ENCODE data around the gene HSPA6.
"Not testable (repeated sequence)": the region's sequence is repeated elsewhere in the genome, so short reads cannot be mapped to it uniquely, and the experiment has no call there.

Gene HSPA6

DNA sequence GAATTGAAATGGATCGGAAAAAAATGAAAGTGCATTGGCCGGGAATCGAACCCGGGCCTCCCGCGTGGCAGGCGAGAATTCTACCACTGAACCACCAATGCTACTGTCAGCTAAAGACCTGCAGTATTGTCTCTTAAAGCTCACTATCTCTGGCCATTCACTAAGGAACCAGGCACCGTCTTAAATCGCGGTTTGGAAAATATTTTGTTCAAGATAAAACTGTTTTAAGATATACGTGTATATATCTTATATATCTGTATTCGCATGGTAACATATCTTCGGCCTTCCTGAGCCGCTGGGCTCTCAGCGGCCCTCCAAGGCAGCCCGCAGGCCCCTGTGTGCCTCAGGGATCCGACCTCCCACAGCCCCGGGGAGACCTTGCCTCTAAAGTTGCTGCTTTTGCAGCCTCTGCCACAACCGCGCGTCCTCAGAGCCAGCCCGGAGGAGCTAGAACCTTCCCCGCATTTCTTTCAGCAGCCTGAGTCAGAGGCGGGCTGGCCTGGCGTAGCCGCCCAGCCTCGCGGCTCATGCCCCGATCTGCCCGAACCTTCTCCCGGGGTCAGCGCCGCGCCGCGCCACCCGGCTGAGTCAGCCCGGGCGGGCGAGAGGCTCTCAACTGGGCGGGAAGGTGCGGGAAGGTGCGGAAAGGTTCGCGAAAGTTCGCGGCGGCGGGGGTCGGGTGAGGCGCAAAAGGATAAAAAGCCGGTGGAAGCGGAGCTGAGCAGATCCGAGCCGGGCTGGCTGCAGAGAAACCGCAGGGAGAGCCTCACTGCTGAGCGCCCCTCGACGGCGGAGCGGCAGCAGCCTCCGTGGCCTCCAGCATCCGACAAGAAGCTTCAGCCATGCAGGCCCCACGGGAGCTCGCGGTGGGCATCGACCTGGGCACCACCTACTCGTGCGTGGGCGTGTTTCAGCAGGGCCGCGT lies at the start of gene HSPA6:
HSPA6 (plus strand) TSS at position 724 of the 925 bp plus-strand sequence; CDS start at position 843, 119 bp downstream.
- H3K4me1 ChIP-seq (ENCODE audit: low read depth, poor library complexity, severe bottlenecking); H3K36me3 ChIP-seq (ENCODE audit: insufficient read depth); H3K79me2 ChIP-seq (ENCODE audit: insufficient read depth, low read depth); H3K27me3 ChIP-seq (ENCODE audit: insufficient read depth, low read depth); H4K20me1 ChIP-seq (ENCODE audit: insufficient read depth): not testable (repeated sequence)
- Histone ChIP-seq H2AFZ (ENCODE audit: low read depth) (peak within 1 kb of the TSS; percentile 98), H3K9ac (peak within 1 kb of the TSS; percentile 83), H3K27ac (peak within 1 kb of the TSS; percentile 84), H3K4me3 (IDR thresholded peaks at IDR 0.05; ENCODE audit: insufficient read depth, low read depth, low read length) (peak within 1 kb of the TSS; percentile 90), H3K4me2 (peak within 1 kb of the TSS; percentile 55)

DNA sequence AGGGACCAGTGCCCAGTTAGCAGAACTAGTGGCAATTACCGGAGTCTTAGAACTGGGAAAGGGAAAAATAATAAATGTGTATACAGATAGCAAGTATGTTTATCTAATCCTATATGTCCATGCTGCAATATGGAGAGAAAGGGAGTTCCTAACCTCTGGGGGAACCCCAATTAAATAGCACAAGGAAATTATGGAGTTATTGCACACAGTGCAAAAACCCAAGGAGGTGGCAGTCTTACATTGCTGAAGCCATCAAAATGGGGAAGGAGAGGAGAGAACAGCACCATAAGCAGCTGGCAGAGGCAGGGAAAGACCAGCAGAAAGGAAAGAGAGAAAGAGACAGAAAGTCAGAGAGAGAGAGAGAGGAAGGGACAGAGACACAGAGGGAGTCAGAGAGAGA lies 46.6 kb upstream of the HSPA6 start:
- H2AFZ ChIP-seq (ENCODE audit: low read depth); H3K4me3 ChIP-seq (IDR thresholded peaks at IDR 0.05; ENCODE audit: insufficient read depth, low read depth, low read length); H3K27ac ChIP-seq; H3K27me3 ChIP-seq (ENCODE audit: insufficient read depth, low read depth); H3K9ac ChIP-seq; H3K4me2 ChIP-seq; H3K4me1 ChIP-seq (ENCODE audit: low read depth, poor library complexity, severe bottlenecking); H3K36me3 ChIP-seq (ENCODE audit: insufficient read depth); H4K20me1 ChIP-seq (ENCODE audit: insufficient read depth); H3K79me2 ChIP-seq (ENCODE audit: insufficient read depth, low read depth): not testable (repeated sequence)

DNA sequence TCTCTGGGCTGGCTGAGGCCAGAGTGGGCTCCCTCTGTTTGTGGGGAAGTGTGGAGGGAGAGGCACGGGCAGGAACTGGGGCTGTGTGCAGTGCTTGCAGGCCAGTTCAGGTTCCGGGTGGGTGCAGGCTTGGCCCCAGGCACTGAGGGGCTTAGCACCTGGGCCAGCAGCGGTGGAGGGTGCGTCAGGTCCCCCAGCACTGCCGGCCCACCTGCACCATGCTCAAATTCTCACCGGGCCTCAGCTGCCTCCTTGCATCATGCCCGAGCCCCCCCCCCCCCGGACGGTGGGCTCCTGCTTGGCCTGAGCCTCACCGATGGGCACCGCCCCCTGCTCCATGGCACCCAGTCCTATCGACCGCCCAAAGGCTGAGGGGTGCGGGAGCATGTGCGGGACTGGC lies 45.4 kb upstream of the HSPA6 start:
- no peak overlapping the region for H3K4me2 ChIP-seq
- H3K4me3 ChIP-seq (IDR thresholded peaks at IDR 0.05; ENCODE audit: insufficient read depth, low read depth, low read length): no peak overlapping the region
- TF ChIP-seq, protein P1, sequence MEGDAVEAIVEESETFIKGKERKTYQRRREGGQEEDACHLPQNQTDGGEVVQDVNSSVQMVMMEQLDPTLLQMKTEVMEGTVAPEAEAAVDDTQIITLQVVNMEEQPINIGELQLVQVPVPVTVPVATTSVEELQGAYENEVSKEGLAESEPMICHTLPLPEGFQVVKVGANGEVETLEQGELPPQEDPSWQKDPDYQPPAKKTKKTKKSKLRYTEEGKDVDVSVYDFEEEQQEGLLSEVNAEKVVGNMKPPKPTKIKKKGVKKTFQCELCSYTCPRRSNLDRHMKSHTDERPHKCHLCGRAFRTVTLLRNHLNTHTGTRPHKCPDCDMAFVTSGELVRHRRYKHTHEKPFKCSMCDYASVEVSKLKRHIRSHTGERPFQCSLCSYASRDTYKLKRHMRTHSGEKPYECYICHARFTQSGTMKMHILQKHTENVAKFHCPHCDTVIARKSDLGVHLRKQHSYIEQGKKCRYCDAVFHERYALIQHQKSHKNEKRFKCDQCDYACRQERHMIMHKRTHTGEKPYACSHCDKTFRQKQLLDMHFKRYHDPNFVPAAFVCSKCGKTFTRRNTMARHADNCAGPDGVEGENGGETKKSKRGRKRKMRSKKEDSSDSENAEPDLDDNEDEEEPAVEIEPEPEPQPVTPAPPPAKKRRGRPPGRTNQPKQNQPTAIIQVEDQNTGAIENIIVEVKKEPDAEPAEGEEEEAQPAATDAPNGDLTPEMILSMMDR (conservative IDR thresholded peaks at IDR 0.05; ENCODE audit: low read depth, low read length): no peak
- H2AFZ ChIP-seq (ENCODE audit: low read depth): no peak overlapping the region
- H3K9ac ChIP-seq: no peak overlapping the region
- no peaks in the 10 kb centered on the region for H4K20me1 ChIP-seq (ENCODE audit: insufficient read depth)
- H3K4me1 ChIP-seq (ENCODE audit: low read depth, poor library complexity, severe bottlenecking): no peaks in the 10 kb centered on the region
- H3K79me2 ChIP-seq (ENCODE audit: insufficient read depth, low read depth): no peaks in the 10 kb centered on the region
- H3K27ac ChIP-seq: no peak overlapping the region
- no peaks in the 10 kb centered on the region for H3K27me3 ChIP-seq (ENCODE audit: insufficient read depth, low read depth)
- H3K36me3 ChIP-seq (ENCODE audit: insufficient read depth): no peaks in the 10 kb centered on the region

DNA sequence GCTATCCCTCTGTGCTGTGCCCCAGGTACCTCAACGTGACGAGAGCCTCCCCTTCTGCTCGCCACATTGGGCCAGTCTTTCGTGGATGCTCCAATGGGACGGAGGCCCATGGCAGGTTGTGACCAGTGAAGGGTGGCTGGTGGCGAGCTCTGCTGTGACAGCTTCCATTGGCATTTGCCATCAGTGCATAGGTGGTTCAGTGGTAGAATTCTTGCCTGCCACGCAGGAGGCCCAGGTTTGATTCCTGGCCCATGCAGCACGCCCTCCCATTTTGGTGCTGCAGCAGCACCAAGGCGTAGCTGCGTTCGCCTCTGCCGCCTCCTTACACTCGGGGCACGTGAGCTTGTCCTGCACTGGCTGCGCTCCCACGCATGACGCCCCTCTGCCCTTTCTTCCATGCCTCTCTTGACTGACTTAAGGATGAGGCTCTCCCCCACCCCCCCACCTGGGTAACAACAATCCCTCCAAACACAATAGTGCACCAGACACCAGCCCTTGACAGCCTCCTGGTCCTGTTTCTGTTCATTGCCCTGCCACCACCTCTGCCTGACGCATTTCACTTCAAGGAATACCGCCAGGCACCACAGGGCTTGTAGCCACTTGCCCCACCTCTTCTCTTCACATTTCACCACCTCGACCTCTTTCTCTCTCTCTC lies 43.8 kb upstream of the HSPA6 start:
- no peaks in the 10 kb centered on the region for H4K20me1 ChIP-seq (ENCODE audit: insufficient read depth)

DNA sequence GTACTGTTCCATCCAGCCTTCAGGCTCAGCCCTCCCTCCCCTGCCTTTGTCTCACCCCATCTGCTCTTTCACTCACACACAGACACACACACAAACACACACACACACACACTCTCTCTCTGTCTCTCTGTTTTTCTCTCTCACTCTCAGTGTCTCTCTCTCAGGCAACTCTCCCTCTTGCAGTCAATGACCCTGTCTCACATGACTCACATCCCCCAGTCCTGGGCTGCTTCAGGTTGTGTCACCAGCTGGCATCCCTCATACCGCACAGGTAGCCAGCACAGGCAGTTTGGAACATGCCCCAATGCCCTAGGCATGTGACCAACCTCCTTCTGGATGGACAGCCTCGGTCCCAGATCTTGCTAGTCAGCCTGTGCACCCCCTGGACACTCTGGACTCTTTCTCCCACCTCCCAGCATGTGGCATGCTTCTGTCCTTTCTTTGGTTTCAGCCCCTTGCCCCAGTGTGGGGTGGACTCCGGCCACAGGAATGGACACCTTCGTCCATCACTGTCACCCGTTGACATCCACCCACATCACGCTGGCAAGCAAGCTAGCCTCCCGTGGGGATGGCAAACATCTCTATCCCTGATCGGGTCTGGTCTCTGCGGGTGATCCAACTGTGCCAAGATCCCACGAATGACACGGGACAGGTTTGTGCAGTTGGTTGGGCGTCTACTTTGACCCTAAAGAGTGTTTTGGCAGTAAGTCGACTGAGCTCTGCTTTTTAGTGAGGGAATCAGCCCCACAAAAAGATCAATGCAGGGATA lies 42.5 kb upstream of the HSPA6 start:
- H3K9ac ChIP-seq: no peak overlapping the region
- TF ChIP-seq, protein P1 (conservative IDR thresholded peaks at IDR 0.05; ENCODE audit: low read depth, low read length): no peak
- H4K20me1 ChIP-seq (ENCODE audit: insufficient read depth): no peaks in the 10 kb centered on the region
- H2AFZ ChIP-seq (ENCODE audit: low read depth): no peak overlapping the region
- no peak overlapping the region for H3K4me2 ChIP-seq
- no peaks in the 10 kb centered on the region for H3K36me3 ChIP-seq (ENCODE audit: insufficient read depth)
- no peaks in the 10 kb centered on the region for H3K27me3 ChIP-seq (ENCODE audit: insufficient read depth, low read depth)
- H3K4me3 ChIP-seq (IDR thresholded peaks at IDR 0.05; ENCODE audit: insufficient read depth, low read depth, low read length): no peak overlapping the region
- H3K4me1 ChIP-seq (ENCODE audit: low read depth, poor library complexity, severe bottlenecking): no peaks in the 10 kb centered on the region
- no peak overlapping the region for H3K27ac ChIP-seq
- no peaks in the 10 kb centered on the region for H3K79me2 ChIP-seq (ENCODE audit: insufficient read depth, low read depth)

More for the DNA sequence above, 43.8 kb upstream of the HSPA6 start:
- Histone ChIP-seq H3K9ac (no peak overlapping the region), H3K79me2 (ENCODE audit: insufficient read depth, low read depth) (no peaks in the 10 kb centered on the region), H3K36me3 (ENCODE audit: insufficient read depth) (no peaks in the 10 kb centered on the region), H3K27me3 (ENCODE audit: insufficient read depth, low read depth) (no peaks in the 10 kb centered on the region), H3K4me3 (IDR thresholded peaks at IDR 0.05; ENCODE audit: insufficient read depth, low read depth, low read length) (no peak overlapping the region), H3K27ac (no peak overlapping the region), H3K4me2 (no peak overlapping the region), H3K4me1 (ENCODE audit: low read depth, poor library complexity, severe bottlenecking) (no peaks in the 10 kb centered on the region), H2AFZ (ENCODE audit: low read depth) (no peak overlapping the region)
- TF ChIP-seq, protein P1 (conservative IDR thresholded peaks at IDR 0.05; ENCODE audit: low read depth, low read length): no peak

Data from KMS-11 (cell line).